Stimulated activated CD4-positive, alpha-beta T cell treated with anti-CD3 and anti-CD28 coated beads, Interleukin-4, amount 100 ng/mL, for 1 hour (primary cell): ENCODE data around the gene FAM83F.
"Not testable (repeated sequence)": the region's sequence is repeated elsewhere in the genome, so short reads cannot be mapped to it uniquely, and the experiment has no call there.

Experiments used
- DNase-seq: peaks from one replicate; pipeline ENCODE4 v3.0.0-alpha.2; 2020

The FAM83F gene

DNA sequence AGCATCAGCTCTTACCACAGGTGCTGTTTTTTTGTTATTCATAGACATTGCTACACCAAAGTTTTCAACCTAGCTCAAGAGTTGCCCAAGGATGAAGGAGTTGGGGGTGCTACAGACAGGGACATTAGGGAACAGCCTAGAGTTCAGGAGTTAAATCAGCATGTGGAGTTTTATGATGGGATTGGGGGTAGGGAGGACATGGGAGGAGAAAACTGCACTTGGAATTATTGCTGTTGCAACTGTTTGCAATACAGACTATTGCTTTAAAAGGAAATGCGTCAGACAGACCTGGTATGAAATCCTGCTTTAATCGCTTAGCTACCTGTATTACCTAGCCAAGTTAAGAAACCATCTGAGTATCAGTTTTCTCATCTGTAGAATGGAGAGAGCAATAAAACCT, 28.3 kb upstream of the FAM83F start:
- DNase-seq = no peak

DNA sequence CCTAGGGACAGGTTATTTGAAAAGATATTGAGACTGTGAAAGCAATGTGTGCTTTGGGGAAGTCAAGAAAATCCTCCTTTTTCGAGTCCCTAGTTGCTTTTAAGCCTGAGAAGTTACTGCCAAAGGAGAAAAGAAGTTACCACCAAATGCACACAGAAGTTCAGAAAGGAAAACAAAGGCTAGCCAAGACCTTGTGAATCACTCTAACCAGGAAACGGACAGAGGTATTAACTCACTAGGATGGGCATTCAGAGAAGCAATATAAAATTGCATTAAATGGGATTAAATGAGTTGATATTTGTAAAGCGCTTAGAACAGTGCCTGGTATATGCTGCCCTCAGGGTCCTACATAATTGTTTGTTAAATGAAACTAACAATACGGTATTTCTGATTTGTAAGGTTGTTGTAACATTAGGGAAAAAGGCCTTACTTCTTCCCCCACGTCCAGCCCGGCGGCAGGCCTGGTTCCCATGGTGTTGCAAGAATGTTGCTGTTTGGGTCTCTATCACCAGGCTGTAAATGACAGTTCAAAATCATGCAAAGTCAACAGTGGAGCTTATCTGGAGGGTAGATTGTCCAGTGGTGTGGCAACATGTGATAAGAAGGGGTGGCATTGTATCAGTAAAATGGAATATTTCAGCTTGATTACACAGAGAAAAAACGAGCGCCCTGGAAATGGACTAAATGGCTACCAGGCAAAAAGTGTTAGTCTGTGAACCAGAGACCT, 27.5 kb upstream of the FAM83F start:
- no peak for DNase-seq

DNA sequence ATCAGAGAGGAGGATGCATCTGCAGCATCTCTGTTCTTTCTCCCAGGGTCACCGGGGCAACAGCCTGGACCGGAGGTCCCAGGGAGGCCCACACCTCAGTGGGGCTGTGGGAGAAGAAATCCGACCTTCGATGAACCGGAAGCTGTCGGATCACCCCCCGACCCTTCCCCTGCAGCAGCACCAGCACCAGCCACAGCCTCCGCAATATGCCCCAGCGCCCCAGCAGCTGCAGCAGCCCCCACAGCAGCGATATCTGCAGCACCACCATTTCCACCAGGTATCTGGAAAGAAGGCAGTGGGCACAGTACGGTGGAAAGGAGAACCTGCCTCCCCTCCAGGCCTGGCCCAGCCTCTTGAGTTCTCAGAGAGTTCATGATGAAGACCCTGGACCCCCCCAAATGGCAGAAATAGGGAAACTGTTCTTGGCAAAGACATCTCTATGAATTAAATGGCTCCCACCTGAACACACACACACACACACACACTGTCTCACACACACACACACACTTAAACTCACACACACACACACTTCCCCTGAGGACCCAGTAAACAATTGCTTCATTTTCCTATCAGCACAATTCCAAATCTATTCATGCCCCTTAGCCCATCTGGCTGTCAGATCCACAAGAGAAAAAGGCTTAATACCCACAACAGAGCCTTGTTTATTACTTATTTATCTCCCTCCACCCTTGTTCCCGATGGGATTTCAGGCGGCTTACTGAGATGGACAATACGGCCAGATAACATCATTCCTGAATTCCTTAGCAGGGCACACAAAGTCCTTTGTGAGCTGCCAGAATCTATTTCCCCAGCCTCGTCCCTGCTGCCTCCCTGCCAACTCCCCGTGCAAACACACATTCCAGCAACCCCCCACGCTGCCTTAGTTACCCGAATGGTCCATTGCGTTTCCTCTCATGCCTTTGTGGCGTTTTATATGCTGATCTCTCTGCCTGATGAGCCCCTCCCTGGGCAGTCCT, 26.5 kb upstream of the FAM83F start:
- no peak for DNase-seq

DNA sequence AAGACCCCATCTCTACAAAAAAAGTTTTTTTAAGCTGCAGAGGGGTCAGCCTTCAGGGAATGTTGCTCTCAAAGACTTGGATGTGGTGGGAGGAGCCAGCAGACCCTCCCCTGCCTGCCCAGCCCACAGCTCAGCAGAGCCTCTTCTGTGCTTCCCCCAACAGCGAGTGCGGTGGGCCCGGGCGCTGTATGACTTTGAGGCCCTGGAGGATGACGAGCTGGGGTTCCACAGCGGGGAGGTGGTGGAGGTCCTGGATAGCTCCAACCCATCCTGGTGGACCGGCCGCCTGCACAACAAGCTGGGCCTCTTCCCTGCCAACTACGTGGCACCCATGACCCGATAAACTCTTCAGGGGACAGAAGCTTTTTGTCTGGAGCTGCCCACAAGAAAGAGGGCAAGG, 24.0 kb upstream of the FAM83F start:
- DNase-seq = no peak

DNA sequence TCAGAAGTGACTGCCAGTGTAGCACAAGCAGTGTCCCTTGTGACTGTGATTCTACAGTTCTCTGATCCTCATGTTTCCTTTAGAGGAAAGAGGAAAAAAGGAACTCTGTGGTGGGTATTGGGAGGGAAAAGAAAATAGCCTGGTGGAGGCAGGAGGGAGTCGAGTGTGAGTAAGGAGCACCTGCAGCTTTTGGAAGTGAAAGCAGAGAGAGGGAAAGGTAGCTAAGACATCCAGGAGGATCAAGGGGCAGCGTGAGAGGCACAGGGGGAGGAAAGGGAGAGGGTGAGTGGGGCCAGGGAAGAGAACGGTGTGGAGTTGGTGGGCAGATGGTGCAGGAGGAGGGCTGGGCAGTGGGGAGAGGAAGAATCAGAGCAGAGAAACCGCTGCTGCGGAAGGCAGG, 22.1 kb upstream of the FAM83F start:
- DNase-seq = no peak

- DNase-seq = no peak
Observed at GRCh38 chr22:39973656-39974055, 21.1 kb upstream of the FAM83F start.

- no peak for DNase-seq
Observed at GRCh38 chr22:39974065-39974464, 20.7 kb upstream of the FAM83F start.

GRCh38 chr22:39979048-39979447, 15.7 kb upstream of the FAM83F start:
- DNase-seq = no peak

DNA sequence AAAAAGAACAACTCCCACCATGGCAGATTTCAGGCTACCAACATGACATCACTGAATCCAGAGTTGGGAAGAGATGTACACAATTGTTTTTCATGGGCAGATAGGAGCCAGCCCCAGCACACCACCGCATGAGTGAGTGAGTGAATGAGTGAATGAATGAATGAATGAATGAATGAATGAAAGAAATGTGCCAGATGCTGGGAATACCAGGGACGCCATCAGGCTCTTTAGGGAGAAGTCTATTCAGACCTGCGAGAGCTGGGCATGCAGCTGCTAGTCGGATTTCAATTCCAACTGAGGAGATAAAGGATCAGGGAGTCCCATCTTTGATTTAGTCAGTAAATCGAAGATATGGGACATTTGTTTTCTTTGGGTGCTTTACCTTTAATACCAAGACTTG, 15.3 kb upstream of the FAM83F start:
- DNase-seq = no peak

GRCh38 chr22:39980596-39980995, 14.2 kb upstream of the FAM83F start:
- DNase-seq = no peak

- DNase-seq = no peak
Observed at GRCh38 chr22:39983346-39983745, 11.4 kb upstream of the FAM83F start.

- DNase-seq = no peak
Observed at GRCh38 chr22:39984006-39984405, 10.7 kb upstream of the FAM83F start.

- no peak for DNase-seq
Observed at GRCh38 chr22:39984746-39985145, 10.0 kb upstream of the FAM83F start.

DNA sequence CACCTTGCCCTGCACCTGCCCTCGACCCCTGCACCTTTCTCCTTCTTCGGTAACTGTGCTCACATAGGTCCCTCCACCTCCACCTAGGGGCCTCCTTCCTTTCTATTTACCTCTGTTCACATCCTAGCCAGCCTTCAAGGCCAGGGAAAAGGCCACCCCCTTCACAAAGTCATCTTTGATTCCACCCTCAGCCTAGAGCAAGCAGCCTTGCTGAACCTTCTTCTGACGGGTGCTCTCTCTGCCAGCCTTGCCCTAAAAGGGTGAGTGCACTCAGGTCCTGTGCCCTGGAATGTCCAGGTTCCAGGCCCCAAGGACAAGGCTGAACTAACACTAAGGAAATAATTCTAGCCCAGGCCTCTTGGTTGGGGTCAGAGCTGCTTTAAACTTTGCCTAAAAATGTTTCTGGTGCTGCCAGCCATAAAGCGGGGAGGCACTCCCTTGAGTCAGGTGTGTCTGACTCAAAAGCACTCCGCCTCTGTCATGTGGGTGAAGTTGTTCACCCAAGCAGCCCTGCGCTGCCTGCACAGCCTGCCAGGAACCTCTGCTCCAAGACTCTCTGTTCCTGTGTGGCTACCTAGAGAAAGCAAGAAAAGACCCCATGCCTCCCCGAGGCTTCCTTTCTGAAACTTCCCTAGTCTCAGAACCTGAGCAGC, 9.2 kb upstream of the FAM83F start:
- peak; percentile 18 for DNase-seq

- DNase-seq = no peak
Observed at GRCh38 chr22:39988386-39989114, 6.2 kb upstream of the FAM83F start.

GRCh38 chr22:39989633-39990032, 5.1 kb upstream of the FAM83F start:
- DNase-seq = no peak

DNA sequence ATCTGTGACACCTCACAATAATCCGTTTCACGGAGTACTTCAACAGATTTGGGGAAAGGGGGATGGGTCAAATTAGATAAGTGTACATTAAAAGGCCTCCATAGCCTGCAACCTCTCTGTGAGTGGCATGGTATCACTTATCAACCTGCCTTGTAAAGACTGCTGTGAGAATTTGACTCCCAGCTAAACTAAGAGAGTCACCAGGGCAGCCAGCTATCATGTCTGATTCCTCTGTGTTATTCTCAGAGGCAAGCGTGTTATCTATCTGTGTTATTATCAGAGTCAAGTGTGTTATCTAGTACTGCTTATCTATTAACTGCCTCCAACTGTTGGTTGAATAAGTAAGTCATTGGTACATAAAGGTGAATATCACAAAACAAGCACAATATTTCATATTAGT, 4.1 kb upstream of the FAM83F start:
- DNase-seq = no peak

DNA sequence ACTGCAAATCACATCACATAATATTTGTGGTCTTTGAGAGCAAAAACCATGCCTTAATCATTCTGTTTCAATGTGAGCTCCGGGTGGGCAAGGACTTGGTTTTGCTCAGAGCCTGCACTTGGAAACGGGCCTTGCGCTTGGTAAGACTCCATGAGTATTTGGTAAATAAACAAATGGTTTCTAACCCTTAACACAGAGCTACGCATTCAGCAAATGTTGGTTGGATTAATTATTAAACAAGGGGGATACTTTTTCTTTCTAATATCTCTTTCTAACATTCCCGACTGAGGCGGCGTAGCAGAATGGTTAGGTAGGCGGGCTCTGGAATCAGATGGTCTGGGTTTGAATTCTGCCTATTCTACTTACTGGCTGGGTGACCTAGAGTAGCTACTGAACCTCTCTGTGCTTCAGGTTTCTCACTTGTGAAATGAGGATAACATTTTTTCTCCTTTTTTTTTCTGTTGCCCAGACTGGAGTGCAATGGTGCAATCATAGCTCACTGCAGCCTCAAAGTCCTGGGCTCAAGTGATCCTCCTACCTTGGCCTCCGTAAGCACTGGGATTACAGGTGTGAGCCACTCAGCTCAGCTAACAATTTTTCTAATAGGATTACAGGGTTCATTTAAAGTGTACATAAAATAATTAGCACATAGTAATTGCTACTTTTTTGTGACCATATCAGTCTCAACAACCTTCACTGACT, 3.4 kb upstream of the FAM83F start:
- DNase-seq = no peak

GRCh38 chr22:39992088-39992826, 2.5 kb upstream of the FAM83F start:
- DNase-seq = no peak

DNA sequence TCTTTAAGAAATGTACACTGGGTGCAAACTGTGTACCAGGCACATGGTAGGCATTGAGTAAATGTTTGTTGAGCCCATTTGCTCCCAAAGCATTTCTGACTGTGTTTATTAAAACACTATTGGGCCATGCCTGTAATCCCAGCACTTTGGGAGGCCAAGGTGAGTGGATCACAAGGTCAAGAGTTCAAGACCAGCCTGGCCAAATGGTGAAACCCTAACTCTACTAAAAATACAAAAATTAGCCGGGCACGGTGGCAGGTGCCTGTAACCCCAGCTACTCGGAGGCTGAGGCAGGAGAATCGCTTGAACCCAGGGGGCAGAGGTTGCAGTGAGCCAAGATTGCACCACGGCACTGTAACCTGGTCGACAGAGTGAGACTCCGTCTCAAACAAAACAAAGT, 1.9 kb upstream of the FAM83F start:
- DNase-seq = not testable (repeated sequence)

- peak; percentile 64 for DNase-seq
Observed at GRCh38 chr22:39994041-39994565, 651 bp upstream of the FAM83F start.
